Gastroesophageal sphincter (tissue), 4 donors: ENCODE data around the gene UBE2G2. TPM values are rescaled to one million over a fixed set of nuclear protein-coding genes. Genes with fewer than 3 reads are reported as not detected.

Experiments used
- ATAC-seq: fragments of 150-250 bp; one replicate; pipeline ENCODE4 v1.9.1; 2016; ENCODE audit warnings: mild to moderate bottlenecking, moderate library complexity
- H3K27ac ChIP-seq, 4 donors: fragments of 200-600 bp; sonication (generic) in 3 of 4; 1 replicate in 3 of 4; 2 replicates in 1 of 4; pipeline ENCODE4 v1.5.1; 2016 to 2019
- H3K27me3 ChIP-seq: fragments of 200-600 bp; sonication (generic); one replicate; pipeline ENCODE4 v1.5.1; 2019
- H3K36me3 ChIP-seq, 2 donors: fragments of 200-600 bp; sonication (generic); one replicate each; pipeline ENCODE4 v1.5.1; 2019; ENCODE audit warnings: control low read depth in 1 of 2
- H3K4me1 ChIP-seq, 3 donors: fragments of 200-600 bp; sonication (generic); 1 replicate in 2 of 3; 2 replicates in 1 of 3; pipeline ENCODE4 v1.5.1; 2016 to 2019; ENCODE audit warnings: control low read depth in 2 of 3
- H3K4me3 ChIP-seq, 2 donors: fragments of 200-600 bp; sonication (generic); one replicate each; pipeline ENCODE4 v1.5.1; 2019; ENCODE audit warnings: mild to moderate bottlenecking in 1 of 2, moderate library complexity in 1 of 2
- H3K9me3 ChIP-seq, 3 donors: fragments of 200-600 bp; sonication (generic); one replicate each; pipeline ENCODE4 v1.5.1; 2017 to 2019; ENCODE audit warnings: control low read depth in 2 of 3
- EP300 ChIP-seq: sonication (generic); formaldehyde crosslinking; IDR thresholded peaks from one replicate; pipeline ENCODE4 v1.6.1; 2017; ENCODE audit warnings: antibody characterized with exemption, mild to moderate bottlenecking
- POLR2A ChIP-seq, 2 donors: fragments of 450-650 bp; IDR thresholded peaks; one replicate each; pipeline ENCODE4 v1.6.1; 2017; ENCODE audit warnings: antibody characterized with exemption in 2 of 2, mild to moderate bottlenecking in 2 of 2, moderate library complexity in 1 of 2
- POLR2AphosphoS5 ChIP-seq: sonication (generic); formaldehyde crosslinking; IDR thresholded peaks from one replicate; pipeline ENCODE4 v1.6.1; 2017; ENCODE audit warnings: antibody characterized with exemption
- WGBS, 2 donors: methylation state at CpG; one replicate each; pipeline ENCODE4 v1.1.5; 2018; ENCODE audit warnings: low coverage in 1 of 2; 5-methylcytosine and 5-hydroxymethylcytosine counted together
- total RNA-seq, 4 donors: library from RNA; depleted of rRNA; stranded (reverse); fragments of >200 nt; gene quantifications; one replicate each; pipeline ENCODE4 v1.1.0, GENCODE V29; 2016
- TF ChIP-seq, protein P1 (sequence below), 4 experiments: fragments of 200-600 bp in 2 of 4; fragments of 450-650 bp in 2 of 4; sonication (generic) in 1 of 4; IDR thresholded peaks; one replicate each; pipeline ENCODE4 v1.5.1; 2017 to 2019; ENCODE audit warnings: antibody characterized with exemption in 4 of 4, mild to moderate bottlenecking in 2 of 4, moderate library complexity in 2 of 4

Gene UBE2G2
- total RNA-seq, 4 donors from 2014 or later: 48.3 to 93.4 (median 83.9) TPM

DNA sequence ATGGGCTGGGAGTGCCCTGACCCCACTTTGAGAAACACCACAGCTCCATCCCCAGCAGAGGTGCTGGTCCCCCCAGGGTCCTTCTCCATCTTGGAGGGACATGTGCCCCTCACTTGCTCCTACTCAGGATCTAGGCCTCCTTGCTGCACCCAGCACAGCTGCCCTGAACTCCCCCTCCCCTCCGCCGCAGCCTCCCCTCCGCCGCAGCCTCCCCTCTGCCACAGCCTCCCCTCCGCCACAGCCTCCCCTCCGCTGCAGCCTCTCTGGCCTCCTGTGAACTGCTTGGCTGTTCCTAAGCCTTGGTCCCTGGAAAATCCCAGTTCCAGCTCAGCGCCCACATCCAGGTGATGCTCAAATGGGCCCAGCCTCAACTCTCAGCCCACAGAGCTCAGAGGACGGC lies 74.3 kb downstream of the UBE2G2 start:
- Histone ChIP-seq H3K9me3 (no peaks in the 10 kb centered on the region), H3K27me3 (peaks cover 90% of the 10 kb centered on the region), H3K27ac (no peak overlapping the region), H3K4me3 (no peak overlapping the region), H3K36me3 (no peaks in the 10 kb centered on the region), H3K4me1 (peaks cover 0 to 9% (median 0%) of the 10 kb centered on the region in 3 donors)
- TF ChIP-seq, protein P1, sequence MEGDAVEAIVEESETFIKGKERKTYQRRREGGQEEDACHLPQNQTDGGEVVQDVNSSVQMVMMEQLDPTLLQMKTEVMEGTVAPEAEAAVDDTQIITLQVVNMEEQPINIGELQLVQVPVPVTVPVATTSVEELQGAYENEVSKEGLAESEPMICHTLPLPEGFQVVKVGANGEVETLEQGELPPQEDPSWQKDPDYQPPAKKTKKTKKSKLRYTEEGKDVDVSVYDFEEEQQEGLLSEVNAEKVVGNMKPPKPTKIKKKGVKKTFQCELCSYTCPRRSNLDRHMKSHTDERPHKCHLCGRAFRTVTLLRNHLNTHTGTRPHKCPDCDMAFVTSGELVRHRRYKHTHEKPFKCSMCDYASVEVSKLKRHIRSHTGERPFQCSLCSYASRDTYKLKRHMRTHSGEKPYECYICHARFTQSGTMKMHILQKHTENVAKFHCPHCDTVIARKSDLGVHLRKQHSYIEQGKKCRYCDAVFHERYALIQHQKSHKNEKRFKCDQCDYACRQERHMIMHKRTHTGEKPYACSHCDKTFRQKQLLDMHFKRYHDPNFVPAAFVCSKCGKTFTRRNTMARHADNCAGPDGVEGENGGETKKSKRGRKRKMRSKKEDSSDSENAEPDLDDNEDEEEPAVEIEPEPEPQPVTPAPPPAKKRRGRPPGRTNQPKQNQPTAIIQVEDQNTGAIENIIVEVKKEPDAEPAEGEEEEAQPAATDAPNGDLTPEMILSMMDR (IDR thresholded peaks at IDR 0.05): no peak
- no peak for TF ChIP-seq POLR2A (IDR thresholded peaks at IDR 0.05)
- TF ChIP-seq POLR2AphosphoS5: no peak
- no peak for TF ChIP-seq EP300
- WGBS, 2 donors: 100% methylated on average over 1 of the region's 8 CpGs; no CpG with 5 or more reads in 1 of the 2 donors
- ATAC-seq: no peak

DNA sequence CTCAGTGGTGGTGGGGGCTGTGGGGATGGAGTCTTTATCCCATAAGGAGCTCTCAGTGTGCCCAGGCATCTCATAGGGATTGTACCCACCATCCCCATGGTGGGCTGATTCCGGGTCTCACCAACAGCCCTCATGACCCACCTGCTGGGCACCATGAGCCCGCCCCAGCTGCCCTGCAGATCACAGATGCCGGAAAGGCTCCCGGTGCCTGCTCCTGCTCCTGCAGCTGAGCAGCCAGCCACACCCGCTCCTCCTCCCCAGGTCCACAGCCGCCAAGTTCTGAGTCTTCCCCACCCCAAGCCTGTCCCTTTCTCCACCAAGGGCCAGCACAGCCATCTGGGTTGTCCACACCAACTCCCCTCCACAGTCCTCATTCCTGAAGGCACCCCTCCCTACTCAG lies 74.8 kb downstream of the UBE2G2 start:
- H3K27me3 ChIP-seq: peaks cover 90% of the 10 kb centered on the region
- WGBS, 2 donors: 54% methylated on average over 5 of the region's 6 CpGs; no CpG with 5 or more reads in 1 of the 2 donors

DNA sequence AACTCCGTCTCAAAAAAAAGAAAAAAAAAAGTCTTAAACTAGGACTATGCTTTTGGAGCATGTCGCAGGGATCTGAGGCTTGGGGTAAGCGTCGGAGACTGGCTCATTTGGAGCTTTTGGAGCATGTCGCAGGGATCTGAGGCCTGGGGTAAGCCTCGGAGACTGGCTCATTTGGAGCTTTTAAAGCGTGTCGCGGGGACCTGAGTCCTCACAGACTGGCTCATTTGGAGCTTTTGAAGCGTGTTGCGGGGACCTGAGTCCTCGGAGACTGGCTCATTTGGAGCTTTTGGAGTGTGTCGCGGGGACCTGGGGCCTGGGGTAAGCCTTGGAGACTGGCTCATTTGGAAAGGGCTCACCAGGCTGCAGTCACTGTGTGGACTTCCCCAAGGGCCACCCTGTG lies 76.7 kb downstream of the UBE2G2 start:
- Histone ChIP-seq H3K4me1 (peaks cover 0 to 9% (median 0%) of the 10 kb centered on the region in 3 donors), H3K27ac (no peak overlapping the region), H3K36me3 (no peaks in the 10 kb centered on the region), H3K27me3 (peaks cover 96% of the 10 kb centered on the region), H3K4me3 (no peak overlapping the region), H3K9me3 (no peaks in the 10 kb centered on the region)
- no peak for ATAC-seq
- TF ChIP-seq POLR2AphosphoS5: no peak
- TF ChIP-seq, protein P1 (IDR thresholded peaks at IDR 0.05): no peak
- no peak for TF ChIP-seq POLR2A (IDR thresholded peaks at IDR 0.05)
- TF ChIP-seq EP300: no peak
- 82 to 92% methylated on average over 2 to 13 of the region's 14 CpGs for WGBS, 2 donors

More for the DNA sequence above, 74.8 kb downstream of the UBE2G2 start:
- no peak overlapping the region for H3K4me3 ChIP-seq
- no peaks in the 10 kb centered on the region for H3K36me3 ChIP-seq
- ATAC-seq: no peak
- no peak overlapping the region for H3K27ac ChIP-seq
- H3K9me3 ChIP-seq: no peaks in the 10 kb centered on the region
- TF ChIP-seq, protein P1 (IDR thresholded peaks at IDR 0.05): no peak
- peaks cover 0 to 9% (median 0%) of the 10 kb centered on the region in 3 donors for H3K4me1 ChIP-seq

DNA sequence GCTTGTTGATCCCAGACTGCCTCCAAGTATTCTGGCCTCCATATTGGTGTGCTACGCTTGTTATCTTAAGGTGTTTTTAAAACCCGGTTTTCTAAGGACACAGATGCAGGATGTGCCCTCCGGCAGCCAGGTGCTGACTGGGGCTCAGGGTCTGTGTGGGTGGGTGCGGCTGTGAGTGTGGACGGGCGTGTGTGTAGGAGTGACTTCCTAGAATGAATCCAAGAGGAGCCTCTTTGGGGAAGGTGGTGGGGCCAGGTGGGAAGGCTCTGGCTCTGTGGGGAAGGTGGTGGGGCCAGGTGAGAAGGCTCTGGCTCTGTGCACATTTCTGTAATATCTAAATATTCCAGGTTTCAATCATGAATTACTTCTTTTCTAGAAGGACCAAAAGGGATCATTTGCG lies 77.4 kb downstream of the UBE2G2 start:
- H3K27me3 ChIP-seq: peaks cover 92% of the 10 kb centered on the region
- ATAC-seq: no peak

More for the DNA sequence above, 77.4 kb downstream of the UBE2G2 start:
- TF ChIP-seq, protein P1 (IDR thresholded peaks at IDR 0.05): no peak
- TF ChIP-seq POLR2AphosphoS5 (no peak), POLR2A (IDR thresholded peaks at IDR 0.05) (no peak), EP300 (no peak)
- 90 to 100% methylated on average over 1 to 2 of the region's 7 CpGs for WGBS, 2 donors
- Histone ChIP-seq H3K27ac (no peak overlapping the region), H3K9me3 (no peaks in the 10 kb centered on the region), H3K4me1 (peaks cover 0 to 9% (median 0%) of the 10 kb centered on the region in 3 donors), H3K4me3 (no peak overlapping the region), H3K36me3 (no peaks in the 10 kb centered on the region)
